Neural progenitor cell (in vitro differentiated cells): ENCODE data around the gene ARFRP1.

ENCODE experiments used
- EZH2 ChIP-seq: fragments of 200-600 bp; sonication (generic); IDR thresholded peaks from 2 replicates; pipeline ENCODE4 v1.6.1; 2017; ENCODE audit warnings: antibody characterized with exemption, mild to moderate bottlenecking, moderate library complexity
- EZH2phosphoT487 ChIP-seq: fragments of 200-600 bp; sonication (generic); IDR thresholded peaks from 2 replicates; pipeline ENCODE4 v1.6.1; 2017; ENCODE audit warnings: antibody characterized with exemption
- TF ChIP-seq, protein P1 (sequence below): fragments of 200-600 bp; sonication (generic); IDR thresholded peaks from 2 replicates; pipeline ENCODE4 v1.5.1; 2017; ENCODE audit warnings: antibody characterized with exemption, mild to moderate bottlenecking

DNA sequence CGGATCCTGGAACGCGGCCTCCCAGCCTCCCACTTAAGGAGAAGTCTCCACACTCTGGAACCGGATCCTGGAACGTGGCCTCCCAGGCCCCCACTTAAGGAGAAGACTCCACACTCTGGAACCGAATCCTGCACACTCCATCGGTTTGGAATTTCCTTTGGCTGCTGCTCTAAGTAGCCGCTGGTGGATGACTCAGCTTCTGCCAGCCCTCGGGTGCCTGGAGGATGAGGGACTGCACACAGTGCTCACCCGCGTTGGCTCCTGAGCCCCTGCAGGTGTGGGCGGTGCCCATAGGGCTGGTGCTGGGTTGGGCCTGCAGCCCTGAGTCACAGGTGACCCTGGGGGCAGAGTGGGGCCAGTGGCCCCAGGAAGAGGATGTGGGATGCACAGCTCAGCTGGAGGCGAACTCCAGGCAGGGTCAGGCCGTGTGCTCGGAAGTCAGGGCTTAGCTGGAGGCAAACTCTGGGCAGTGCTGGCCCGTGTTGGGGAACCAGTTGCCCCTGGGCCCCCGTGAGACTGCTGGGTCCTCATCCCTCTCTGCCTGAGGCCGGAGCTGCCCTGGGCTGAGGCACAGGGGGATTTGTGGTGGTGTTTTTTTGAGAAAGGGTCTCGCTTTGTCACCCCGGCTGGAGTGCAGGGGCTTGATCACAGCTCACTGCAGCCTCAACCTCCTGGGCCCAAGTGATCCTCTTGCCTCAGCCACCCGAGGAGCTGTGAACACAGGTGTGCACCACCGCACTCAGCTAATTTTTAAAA, 25.2 kb downstream of the ARFRP1 start:
- TF ChIP-seq, protein P1, sequence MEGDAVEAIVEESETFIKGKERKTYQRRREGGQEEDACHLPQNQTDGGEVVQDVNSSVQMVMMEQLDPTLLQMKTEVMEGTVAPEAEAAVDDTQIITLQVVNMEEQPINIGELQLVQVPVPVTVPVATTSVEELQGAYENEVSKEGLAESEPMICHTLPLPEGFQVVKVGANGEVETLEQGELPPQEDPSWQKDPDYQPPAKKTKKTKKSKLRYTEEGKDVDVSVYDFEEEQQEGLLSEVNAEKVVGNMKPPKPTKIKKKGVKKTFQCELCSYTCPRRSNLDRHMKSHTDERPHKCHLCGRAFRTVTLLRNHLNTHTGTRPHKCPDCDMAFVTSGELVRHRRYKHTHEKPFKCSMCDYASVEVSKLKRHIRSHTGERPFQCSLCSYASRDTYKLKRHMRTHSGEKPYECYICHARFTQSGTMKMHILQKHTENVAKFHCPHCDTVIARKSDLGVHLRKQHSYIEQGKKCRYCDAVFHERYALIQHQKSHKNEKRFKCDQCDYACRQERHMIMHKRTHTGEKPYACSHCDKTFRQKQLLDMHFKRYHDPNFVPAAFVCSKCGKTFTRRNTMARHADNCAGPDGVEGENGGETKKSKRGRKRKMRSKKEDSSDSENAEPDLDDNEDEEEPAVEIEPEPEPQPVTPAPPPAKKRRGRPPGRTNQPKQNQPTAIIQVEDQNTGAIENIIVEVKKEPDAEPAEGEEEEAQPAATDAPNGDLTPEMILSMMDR = no peak
- TF ChIP-seq EZH2phosphoT487 (no peak), EZH2 (no peak)
